Ascending aorta (tissue), 2 donors: ENCODE measurements around the gene MTMR12. TPM values are rescaled to one million over a fixed set of nuclear protein-coding genes. Genes with fewer than 3 reads are reported as not detected.
A peak's percentile ranks its signal among the peaks of the same experiment; 100 is the strongest.

Experiments
- DNase-seq, 2 donors: peaks; one replicate each; pipeline ENCODE4 v3.0.0-alpha.2; 2019; ENCODE audit warnings: low spot score in 2 of 2
- H3K27ac ChIP-seq, 2 donors: fragments of 200-600 bp; sonication (generic); one replicate each; pipeline ENCODE4 v1.5.1; 2016 to 2017; ENCODE audit warnings: mild to moderate bottlenecking in 1 of 2
- H3K27me3 ChIP-seq: fragments of 200-600 bp; sonication (generic); one replicate; pipeline ENCODE4 v1.5.1; 2017
- H3K36me3 ChIP-seq, 2 donors: fragments of 200-600 bp; sonication (generic); one replicate each; pipeline ENCODE4 v1.5.1; 2016
- H3K4me1 ChIP-seq, 2 donors: fragments of 200-600 bp; sonication (generic); one replicate each; pipeline ENCODE4 v1.5.1; 2016 to 2017; ENCODE audit warnings: mild to moderate bottlenecking in 1 of 2
- H3K4me3 ChIP-seq, 2 donors: fragments of 200-600 bp; sonication (generic); one replicate each; pipeline ENCODE4 v1.5.1; 2016 to 2017; ENCODE audit warnings: mild to moderate bottlenecking in 1 of 2
- H3K9me3 ChIP-seq, 2 donors: fragments of 200-600 bp; sonication (generic); one replicate each; pipeline ENCODE4 v1.5.1; 2016
- CTCF ChIP-seq, 3 experiments: fragments of 200-600 bp in 2 of 3; fragments of 450-650 bp in 1 of 3; sonication (generic) in 2 of 3; IDR thresholded peaks; one replicate each; pipeline ENCODE4 v1.5.1; 2016 to 2019; ENCODE audit warnings: antibody characterized with exemption in 3 of 3, mild to moderate bottlenecking in 1 of 3, moderate library complexity in 1 of 3
- intact Hi-C: fragments of 100-400 bp; cut with DNase I; formaldehyde crosslinking; loops from one replicate; pipeline ENCODE4 v1.15.1; 2023
- total RNA-seq: library from RNA; depleted of rRNA; stranded (reverse); fragments of >200 nt; gene quantifications from one replicate; pipeline ENCODE4 v1.1.0, GENCODE V29; 2016

Gene MTMR12
- 19.5 TPM for total RNA-seq

GRCh38 chr5:32312595-32313332 is at the start of gene MTMR12:
Gene MTMR12, minus strand, starts transcription at chr5:32312939. Its CDS starts 101 bp downstream, at chr5:32312838.
- no peaks in the 10 kb centered on the region for H3K36me3 ChIP-seq
- H3K4me1 ChIP-seq: peaks cover 6 to 14% of the 10 kb centered on the region in 2 donors
- TF ChIP-seq CTCF (IDR thresholded peaks at IDR 0.05): no peak
- peak within 1 kb of the TSS; percentile 80 to 95 for H3K4me3 ChIP-seq
- intact Hi-C loops: loop anchor here (2.0 to 5.0 kb wide), 6 partner anchors 80 to 1130 kb away; partner anchors contain the start of genes C5orf22, DROSHA, GOLPH3 and SUB1
- peak; percentile 99 to 100 for DNase-seq
- no peaks in the 10 kb centered on the region for H3K9me3 ChIP-seq
- no peaks in the 10 kb centered on the region for H3K27me3 ChIP-seq
- peak within 1 kb of the TSS; percentile 94 to 95 for H3K27ac ChIP-seq

GRCh38 chr5:32362527-32362926 is 49.8 kb upstream of the MTMR12 start:
- Histone ChIP-seq H3K27ac (no peak overlapping the region), H3K9me3 (no peaks in the 10 kb centered on the region), H3K36me3 (peaks cover 25 to 45% of the 10 kb centered on the region in 2 donors), H3K27me3 (no peaks in the 10 kb centered on the region), H3K4me1 (no peaks in the 10 kb centered on the region), H3K4me3 (no peak overlapping the region)
- no peak for DNase-seq
- intact Hi-C loops: no loop called here
- TF ChIP-seq CTCF (IDR thresholded peaks at IDR 0.05): no peak

GRCh38 chr5:32360906-32361305 is 48.2 kb upstream of the MTMR12 start:
- Histone ChIP-seq H3K4me3 (no peak overlapping the region), H3K27me3 (no peaks in the 10 kb centered on the region), H3K4me1 (no peaks in the 10 kb centered on the region), H3K9me3 (no peaks in the 10 kb centered on the region), H3K36me3 (peaks cover 30 to 48% of the 10 kb centered on the region in 2 donors), H3K27ac (no peak overlapping the region)
- no peak for TF ChIP-seq CTCF (IDR thresholded peaks at IDR 0.05)
- intact Hi-C loops: no loop called here
- no peak for DNase-seq

GRCh38 chr5:32358611-32359010 is 45.9 kb upstream of the MTMR12 start:
- Histone ChIP-seq H3K4me3 (no peak overlapping the region), H3K4me1 (no peaks in the 10 kb centered on the region), H3K27me3 (no peaks in the 10 kb centered on the region), H3K36me3 (peaks cover 35 to 45% of the 10 kb centered on the region in 2 donors), H3K9me3 (no peaks in the 10 kb centered on the region), H3K27ac (no peak overlapping the region)
- intact Hi-C loops: no loop called here
- TF ChIP-seq CTCF (IDR thresholded peaks at IDR 0.05): no peak
- DNase-seq: no peak

GRCh38 chr5:32357658-32358057 is 44.9 kb upstream of the MTMR12 start:
- no peaks in the 10 kb centered on the region for H3K27me3 ChIP-seq
- intact Hi-C loops: no loop called here
- no peak for DNase-seq
- H3K27ac ChIP-seq: no peak overlapping the region
- H3K4me3 ChIP-seq: no peak overlapping the region
- no peak for TF ChIP-seq CTCF (IDR thresholded peaks at IDR 0.05)
- H3K36me3 ChIP-seq: peaks cover 31 to 36% of the 10 kb centered on the region in 2 donors
- no peaks in the 10 kb centered on the region for H3K9me3 ChIP-seq
- no peaks in the 10 kb centered on the region for H3K4me1 ChIP-seq
